A549 (cell line): ENCODE measurements around the gene REPS2. TPM values are rescaled to one million over a fixed set of nuclear protein-coding genes. Genes with fewer than 3 reads are reported as not detected.

ENCODE experiments used
- ATAC-seq, 2 experiments: fragments of 200-7000 bp in 1 of 2; fragments of >200 bp in 1 of 2; cut with Nextera tagmentation in 1 of 2; cut with Tn5 transposase in 1 of 2; 3 replicates each; pipeline versions ENCODE4 v1.8.0 to v1.9.1; 2018 to 2020; ENCODE audit warnings: mild to moderate bottlenecking in 1 of 2, moderate library complexity in 1 of 2
- CTCF ChIA-PET: fragments of 300-600 bp; sonication (Branson Sonifier 250); formaldehyde crosslinking; extraction: SDS; loops from one replicate; lab custom pipeline; 2021; ENCODE audit warnings: antibody characterized with exemption, inconsistent platforms; lab: Yijun Ruan, JAX
- POLR2A ChIA-PET: fragments of 350-600 bp; formaldehyde crosslinking; extraction: SDS; loops from one replicate; lab custom pipeline; 2021; ENCODE audit warnings: antibody characterized with exemption, inconsistent platforms; lab: Yijun Ruan, JAX
- DNase-seq, 2 experiments: peaks; one replicate each; pipeline versions ENCODE4 v3.0.0 to v3.0.0-alpha.2; 2011 to 2016; ENCODE audit warnings: low read depth in 1 of 2, low spot score in 1 of 2
- FAIRE-seq: peaks from 2 replicates; lab custom pipeline; 2011; peaks lifted over from hg19 to GRCh38; lab: Jason Lieb, UNC
- H3K27ac ChIP-seq, 2 experiments: fragments of >200 bp; sonication (Bioruptor Twin); formaldehyde crosslinking; 3 replicates each; pipeline ENCODE4 v1.5.1; 2016 to 2017
- H3K4me1 ChIP-seq: fragments of >200 bp; sonication (Bioruptor Twin); formaldehyde crosslinking; 3 replicates; pipeline ENCODE4 v1.6.1; 2016
- H3K4me2 ChIP-seq: fragments of >200 bp; sonication (Bioruptor Twin); formaldehyde crosslinking; 3 replicates; pipeline ENCODE4 v1.6.1; 2016
- H3K4me3 ChIP-seq: fragments of >200 bp; sonication (Bioruptor Twin); formaldehyde crosslinking; 3 replicates; pipeline ENCODE4 v1.5.1; 2016
- H3K9me3 ChIP-seq: fragments of >200 bp; sonication (Bioruptor Twin); formaldehyde crosslinking; 3 replicates; pipeline ENCODE4 v1.6.1; 2016
- ATOH8 ChIP-seq: fragments of 250-450 bp; sonication (Bioruptor Pico); IDR thresholded peaks from 2 replicates; pipeline ENCODE4 v1.5.0; 2020; ENCODE audit warnings: low read depth, mild to moderate bottlenecking, moderate library complexity
- CEBPB ChIP-seq, 2 experiments: fragments of >200 bp in 1 of 2; sonication (Bioruptor Twin) in 1 of 2; formaldehyde crosslinking in 1 of 2; IDR thresholded peaks; 2 replicates each; pipeline ENCODE4 v1.6.1; 2012 to 2016
- CHD4 ChIP-seq: fragments of 200-600 bp; sonication (generic); IDR thresholded peaks from 2 replicates; pipeline ENCODE4 v1.6.1; 2016; ENCODE audit warnings: antibody characterized with exemption, mild to moderate bottlenecking, borderline replicate concordance
- CTCF ChIP-seq: fragments of >200 bp; sonication (Bioruptor Twin); formaldehyde crosslinking; IDR thresholded peaks from 3 replicates; pipeline ENCODE4 v1.5.1; 2016
- E2F6 ChIP-seq: IDR thresholded peaks from 2 replicates; pipeline ENCODE4 v1.6.1; 2012; ENCODE audit warnings: low read depth, borderline replicate concordance
- FOXS1 ChIP-seq: fragments of 250-450 bp; sonication (Bioruptor Pico); IDR thresholded peaks from 2 replicates; pipeline ENCODE4 v1.5.0; 2020; ENCODE audit warnings: mild to moderate bottlenecking, moderate library complexity
- GATA3 ChIP-seq: IDR thresholded peaks from 2 replicates; pipeline ENCODE4 v1.6.1; 2012; ENCODE audit warnings: borderline replicate concordance
- HDAC2 ChIP-seq: fragments of 200-600 bp; sonication (generic); IDR thresholded peaks from 2 replicates; pipeline ENCODE4 v1.6.1; 2016
- HES2 ChIP-seq: fragments of >200 bp; sonication (Bioruptor Twin); formaldehyde crosslinking; IDR thresholded peaks from 2 replicates; pipeline ENCODE4 v1.6.1; 2016
- HEYL ChIP-seq: fragments of 250-450 bp; sonication (Bioruptor Pico); IDR thresholded peaks from 2 replicates; pipeline ENCODE4 v1.8.0; 2021; ENCODE audit warnings: mild to moderate bottlenecking, moderate library complexity
- HOXA7 ChIP-seq: fragments of 250-450 bp; sonication (Bioruptor Pico); IDR thresholded peaks from 2 replicates; pipeline ENCODE4 v1.5.0; 2020; ENCODE audit warnings: mild to moderate bottlenecking, moderate library complexity
- HOXB13 ChIP-seq: fragments of 250-450 bp; sonication (Bioruptor Pico); IDR thresholded peaks from 2 replicates; pipeline ENCODE4 v1.5.0; 2020; ENCODE audit warnings: low read depth, mild to moderate bottlenecking, moderate library complexity
- KDM1A ChIP-seq: fragments of 200-600 bp; sonication (generic); IDR thresholded peaks from 2 replicates; pipeline ENCODE4 v1.6.1; 2016; ENCODE audit warnings: low read depth, mild to moderate bottlenecking
- MAFK ChIP-seq: fragments of 450-650 bp; IDR thresholded peaks from 2 replicates; pipeline ENCODE4 v1.6.1; 2014; ENCODE audit not compliant: partially characterized antibody
- MYC ChIP-seq: IDR thresholded peaks from 2 replicates; pipeline ENCODE4 v1.6.1; 2012; ENCODE audit warnings: mild to moderate bottlenecking, inconsistent platforms, low read length, improper control_type of control experiment, borderline replicate concordance
- NFE2L2 ChIP-seq: fragments of 150-350 bp; conservative IDR thresholded peaks from 2 replicates; pipeline ENCODE4 v1.6.1; 2014; ENCODE audit warnings: low read length
- POLR2AphosphoS2 ChIP-seq: conservative IDR thresholded peaks from 2 replicates; pipeline ENCODE4 v1.6.1; 2012; ENCODE audit warnings: low read length, improper control_type of control experiment, inconsistent platforms
- RARB ChIP-seq: fragments of 250-450 bp; sonication (Bioruptor Pico); IDR thresholded peaks from 2 replicates; pipeline ENCODE4 v1.8.0; 2021; ENCODE audit warnings: mild to moderate bottlenecking, moderate library complexity
- RNF2 ChIP-seq: fragments of 200-600 bp; sonication (generic); IDR thresholded peaks from 2 replicates; pipeline ENCODE4 v1.6.1; 2016; ENCODE audit warnings: low read depth, mild to moderate bottlenecking, antibody characterized with exemption, moderate library complexity, borderline replicate concordance
- SREBF2 ChIP-seq: fragments of 450-650 bp; IDR thresholded peaks from 2 replicates; pipeline ENCODE4 v1.6.1; 2014; ENCODE audit warnings: mild to moderate bottlenecking, moderate library complexity
- TFCP2L1 ChIP-seq: fragments of 250-450 bp; sonication (Bioruptor Pico); IDR thresholded peaks from 2 replicates; pipeline ENCODE4 v1.5.0; 2021; ENCODE audit warnings: mild to moderate bottlenecking
- TP53 ChIP-seq: fragments of 250-450 bp; sonication (Bioruptor Pico); IDR thresholded peaks from 2 replicates; pipeline ENCODE4 v1.5.0; 2021; ENCODE audit warnings: mild to moderate bottlenecking, moderate library complexity
- USF2 ChIP-seq: fragments of 450-650 bp; IDR thresholded peaks from 2 replicates; pipeline ENCODE4 v1.6.1; 2014; ENCODE audit warnings: antibody characterized with exemption
- ZFP36 ChIP-seq: fragments of 450-650 bp; IDR thresholded peaks from 2 replicates; pipeline ENCODE4 v1.6.1; 2014; ENCODE audit warnings: borderline replicate concordance; ENCODE audit not compliant: partially characterized antibody
- ZNF302 ChIP-seq: fragments of 250-450 bp; sonication (Bioruptor Pico); IDR thresholded peaks from 2 replicates; pipeline ENCODE4 v1.9.0; 2021; ENCODE audit warnings: inconsistent platforms, mild to moderate bottlenecking, moderate library complexity
- WGBS: methylation state at CpG from one replicate; pipeline ENCODE4 v1.1.6; 2017; ENCODE audit errors: missing lambda C conversion rate; 5-methylcytosine and 5-hydroxymethylcytosine counted together
- polyA plus RNA-seq, 4 experiments: library from polyadenylated mRNA; depleted of rRNA in 3 of 4; stranded (reverse); fragments of >200 nt; fragmentation: RNase III in 1 of 4; extraction: RNeasy Plus Mini Kit Qiagen cat#74134 plus additional on column Dnase treatment in 1 of 4; gene quantifications; 2 replicates in 3 of 4; 3 replicates in 1 of 4; pipeline ENCODE4 v1.2.3, GENCODE V29; 2011 to 2017

Gene REPS2
- polyA plus RNA-seq, 2 of the 4 experiments (the other 2 are of a cell fraction) = 0.17 to 0.76 TPM

GRCh38 chrX:17028356-17028755 is 81.9 kb downstream of the REPS2 start (continued):
- TF ChIP-seq CHD4 (no peak), POLR2AphosphoS2 (no peak), USF2 (no peak), E2F6 (no peak), RNF2 (no peak), HDAC2 (no peak)

GRCh38 chrX:17030092-17030491 is 83.6 kb downstream of the REPS2 start:
- ChIA-PET CTCF (no interaction called here), POLR2A (no interaction called here)
- FAIRE-seq (no peak), ATAC-seq (no peak), DNase-seq (no peak)
- Histone ChIP-seq H3K4me2 (no peak overlapping the region), H3K9me3 (no peaks in the 10 kb centered on the region), H3K27ac (no peak overlapping the region), H3K4me1 (no peaks in the 10 kb centered on the region), H3K4me3 (no peak overlapping the region)
- TF ChIP-seq ATOH8 (CRISPR knock-in tag) = no peak
- TF ChIP-seq SREBF2 = no peak
- TF ChIP-seq FOXS1 (CRISPR knock-in tag) = no peak
- TF ChIP-seq HOXA7 = no peak
- no peak for TF ChIP-seq HEYL (CRISPR knock-in tag)
- no peak for TF ChIP-seq HOXB13 (CRISPR knock-in tag)
- TF ChIP-seq CEBPB (IDR thresholded peaks at IDR 0.05) = no peak
- no peak for TF ChIP-seq MAFK
- TF ChIP-seq ZFP36 = no peak
- WGBS = 74% methylated on average over 4 of the region's 4 CpGs

GRCh38 chrX:17030580-17031270 is 84.3 kb downstream of the REPS2 start:
- H3K4me2 ChIP-seq = no peak overlapping the region
- H3K27ac ChIP-seq = no peak overlapping the region; a peak in 1 of 6 replicates
- FAIRE-seq (peak; percentile 88), DNase-seq (no peak), ATAC-seq (no peak)
- TF ChIP-seq ZNF302 (CRISPR knock-in tag) (no peak), GATA3 (no peak), HES2 (no peak), TFCP2L1 (no peak), POLR2AphosphoS2 (no peak), RARB (no peak), CEBPB (IDR thresholded peaks at IDR 0.05) (no peak), NFE2L2 (no peak), ZFP36 (no peak), CHD4 (no peak), KDM1A (no peak), TP53 (no peak), CTCF (no peak), MYC (no peak), FOXS1 (CRISPR knock-in tag) (no peak), MAFK (no peak)
- POLR2A ChIA-PET = no interaction called here
- no peaks in the 10 kb centered on the region for H3K9me3 ChIP-seq
- 13% methylated on average over 3 of the region's 3 CpGs for WGBS
- no peak overlapping the region for H3K4me3 ChIP-seq
- CTCF ChIA-PET = interaction anchor here (0.5 to 2.0 kb wide), 2 partner anchors 15 to 76 kb away, joined by 3 to 8 read pairs; no protein-coding TSS in a partner anchor
- no peaks in the 10 kb centered on the region for H3K4me1 ChIP-seq
